ENCODE data around the gene ZRANB2.

The ZRANB2 gene

DNA sequence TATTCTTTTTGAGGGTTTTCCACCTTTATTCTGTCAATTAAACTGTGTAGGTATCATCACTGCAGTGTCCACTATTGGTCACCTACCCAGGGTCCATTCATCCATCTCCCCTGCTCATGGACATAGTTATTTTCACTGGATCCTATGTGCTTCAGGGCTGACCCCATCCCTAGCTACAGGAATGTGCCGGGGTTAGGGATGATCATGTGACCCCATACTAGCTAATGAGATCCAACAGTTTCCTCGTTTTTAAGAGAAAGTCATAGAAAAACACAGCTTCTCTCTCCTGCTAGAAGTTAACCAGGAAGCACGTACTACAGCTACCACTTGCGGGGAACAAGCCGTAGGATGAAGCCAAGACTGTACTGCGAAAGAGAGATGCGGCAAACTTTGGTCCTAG is 52.8 kb downstream of the ZRANB2 start:
- no peak for DNase-seq (ENCODE audit: low spot score)

DNA sequence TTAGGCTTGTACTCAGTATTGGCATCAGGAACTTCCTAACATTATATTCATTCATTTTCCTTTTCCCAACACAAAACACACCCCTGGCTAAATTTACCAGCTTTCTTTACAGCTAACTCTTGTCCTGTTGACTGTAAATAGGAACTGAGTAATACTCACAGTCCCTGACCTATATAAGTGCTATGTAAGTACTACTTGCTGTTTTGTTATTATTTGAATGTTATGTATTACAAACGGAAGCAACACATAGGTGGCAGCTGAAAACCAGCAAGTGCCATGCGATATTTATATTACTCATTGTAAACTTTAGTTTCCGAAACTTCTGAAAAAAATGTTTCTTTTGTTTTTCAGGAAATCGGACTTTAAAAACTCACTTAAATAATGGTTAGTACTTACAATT is 54.7 kb downstream of the ZRANB2 start:
- no peak for DNase-seq (ENCODE audit: low spot score)

DNA sequence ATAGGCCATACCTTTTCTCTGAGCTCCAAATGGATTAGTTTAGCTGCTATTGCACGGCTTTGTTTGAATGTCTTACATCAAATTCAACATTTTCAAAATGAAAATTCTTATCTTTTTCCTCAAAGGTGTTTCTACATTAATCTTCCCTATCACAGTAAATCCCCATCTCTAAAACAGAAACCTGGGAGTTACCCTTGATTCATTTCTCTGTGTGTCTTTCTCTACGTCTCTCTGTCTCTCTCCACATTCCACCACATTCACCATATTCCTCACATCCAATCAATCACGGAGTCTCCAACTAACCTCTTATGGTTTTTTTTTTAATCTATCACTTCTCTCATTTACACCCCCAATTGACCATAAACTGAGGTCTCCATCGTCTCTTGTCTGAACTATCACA is 57.3 kb downstream of the ZRANB2 start:
- no peak for DNase-seq (ENCODE audit: low spot score)

DNA sequence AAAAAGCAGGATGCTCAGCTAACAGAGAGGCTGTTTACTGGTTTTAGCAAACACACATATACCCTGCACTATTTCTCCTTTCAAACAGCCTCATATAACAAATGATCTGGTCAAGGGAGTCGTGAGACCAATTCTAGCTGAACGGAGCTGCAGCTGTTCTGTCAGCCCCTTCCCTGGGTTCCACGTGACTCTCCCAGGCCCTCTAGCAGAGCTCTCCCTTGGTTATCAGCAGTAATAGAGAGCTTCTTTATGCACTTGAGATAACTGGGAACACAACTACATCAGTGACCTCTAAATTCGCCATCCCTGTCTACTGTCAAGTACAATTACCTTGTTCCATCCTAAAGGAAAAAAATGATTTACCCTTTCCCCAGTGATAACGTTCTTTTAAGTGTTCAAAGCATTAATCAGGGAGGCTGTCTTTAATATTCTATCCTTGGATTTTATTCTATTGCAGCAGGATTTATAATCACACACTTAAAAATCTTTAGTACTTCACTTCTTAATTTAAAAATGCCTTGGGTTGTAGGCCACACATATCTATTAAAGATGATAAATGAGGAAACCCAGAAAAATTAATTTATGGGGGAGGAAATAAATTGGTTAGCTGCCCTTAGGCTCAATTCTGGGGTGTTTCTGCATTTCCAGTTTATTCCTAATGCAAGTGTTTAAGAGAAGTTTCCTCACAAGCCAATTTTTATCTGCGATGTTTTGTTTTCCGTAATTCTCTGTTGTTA is 61.4 kb downstream of the ZRANB2 start:
- no peak for DNase-seq (ENCODE audit: low spot score)

DNA sequence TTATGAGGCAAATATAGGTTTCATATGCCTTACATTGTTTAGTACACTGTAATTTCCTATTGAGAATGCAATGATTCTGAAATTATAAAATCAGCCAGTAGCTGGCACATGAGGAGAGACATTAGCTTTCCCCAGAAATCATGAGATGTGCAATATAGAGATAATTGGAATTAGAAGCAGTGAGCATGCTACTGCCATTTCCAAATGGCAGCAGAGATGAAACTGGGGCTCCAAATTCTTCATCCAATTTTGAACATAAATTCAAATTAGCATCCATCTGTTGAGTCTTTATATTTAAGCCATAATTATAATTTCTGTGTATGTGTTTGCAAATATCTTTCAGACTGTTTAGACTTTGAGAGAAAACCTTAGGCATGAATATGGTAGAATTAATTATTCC is 62.0 kb downstream of the ZRANB2 start:
- DNase-seq (ENCODE audit: low spot score), result no peak

DNA sequence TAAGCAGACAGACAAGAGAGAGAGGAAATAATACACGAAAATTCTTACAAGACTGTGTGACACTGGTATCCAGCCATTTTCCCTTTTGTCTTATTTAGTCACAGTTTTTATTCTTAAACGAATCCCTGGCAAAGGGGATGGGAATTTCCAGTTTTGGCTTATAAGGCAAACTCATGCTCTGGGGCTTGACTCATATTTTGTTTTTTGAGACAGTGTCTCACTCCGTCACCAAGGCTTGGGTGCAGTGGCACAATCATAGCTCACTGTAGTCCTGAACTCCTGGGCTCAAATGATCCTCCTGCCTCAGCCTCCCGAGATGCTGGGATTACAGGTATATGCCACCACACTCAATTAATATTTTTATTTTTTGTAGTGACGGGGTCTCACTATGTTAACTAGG is 65.1 kb downstream of the ZRANB2 start:
- DNase-seq (ENCODE audit: low spot score), result no peak

DNA sequence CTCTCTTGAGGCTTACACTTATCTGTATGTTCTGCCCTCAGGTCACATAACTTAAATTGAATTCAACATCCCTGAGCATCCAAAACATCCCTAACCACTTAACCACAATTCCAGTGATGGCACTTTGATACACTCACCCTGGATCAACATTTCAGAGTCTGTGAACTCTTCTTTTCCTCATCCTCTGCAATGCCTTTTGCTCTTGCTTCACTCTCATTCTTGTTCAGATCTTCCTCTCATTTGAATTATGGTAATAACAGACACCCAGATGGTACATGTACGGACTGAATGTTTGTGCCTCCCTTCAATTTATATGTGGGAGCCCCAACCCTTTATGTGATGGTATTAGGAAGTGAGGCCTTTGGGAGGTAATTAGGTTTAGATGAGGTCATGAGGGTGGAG is 66.7 kb downstream of the ZRANB2 start:
- no peak for DNase-seq (ENCODE audit: low spot score)

All from NAMALWA (cell line).